Tibial nerve (tissue), 3 donors: ENCODE measurements around the gene OGDHL.

Experiments
- POLR2A ChIP-seq, 2 donors: fragments of 450-650 bp; IDR thresholded peaks; one replicate each; pipeline ENCODE4 v1.6.1; 2017; ENCODE audit warnings: antibody characterized with exemption in 2 of 2, mild to moderate bottlenecking in 2 of 2, moderate library complexity in 2 of 2
- TF ChIP-seq, protein P1 (sequence below), 5 experiments: fragments of 200-600 bp in 3 of 5; fragments of 450-650 bp in 2 of 5; sonication (generic) in 3 of 5; IDR thresholded peaks; one replicate each; pipeline ENCODE4 v1.5.1; 2016 to 2019; ENCODE audit warnings: antibody characterized with exemption in 5 of 5, mild to moderate bottlenecking in 3 of 5, moderate library complexity in 2 of 5

DNA sequence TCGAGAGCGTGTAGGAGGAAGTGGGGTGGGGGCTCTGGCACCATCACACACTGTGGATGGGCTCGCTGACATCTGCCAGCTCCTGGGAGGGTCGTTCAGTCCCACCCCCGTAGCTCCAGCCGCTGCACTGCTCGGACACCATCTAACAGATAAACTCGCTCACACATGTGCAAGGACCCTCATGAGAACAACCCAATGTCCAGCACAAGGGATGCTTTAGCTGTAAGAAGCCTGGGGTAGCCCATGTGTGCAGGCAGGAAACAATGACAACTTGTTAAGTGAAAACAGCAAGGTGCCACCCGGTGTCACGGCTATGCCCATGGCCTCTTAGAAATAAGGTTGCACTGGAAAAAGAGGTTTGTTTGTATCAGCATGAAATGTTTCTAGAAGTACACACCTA lies 14.1 kb downstream of the OGDHL start:
- TF ChIP-seq POLR2A (IDR thresholded peaks at IDR 0.05) = no peak
- TF ChIP-seq, protein P1, sequence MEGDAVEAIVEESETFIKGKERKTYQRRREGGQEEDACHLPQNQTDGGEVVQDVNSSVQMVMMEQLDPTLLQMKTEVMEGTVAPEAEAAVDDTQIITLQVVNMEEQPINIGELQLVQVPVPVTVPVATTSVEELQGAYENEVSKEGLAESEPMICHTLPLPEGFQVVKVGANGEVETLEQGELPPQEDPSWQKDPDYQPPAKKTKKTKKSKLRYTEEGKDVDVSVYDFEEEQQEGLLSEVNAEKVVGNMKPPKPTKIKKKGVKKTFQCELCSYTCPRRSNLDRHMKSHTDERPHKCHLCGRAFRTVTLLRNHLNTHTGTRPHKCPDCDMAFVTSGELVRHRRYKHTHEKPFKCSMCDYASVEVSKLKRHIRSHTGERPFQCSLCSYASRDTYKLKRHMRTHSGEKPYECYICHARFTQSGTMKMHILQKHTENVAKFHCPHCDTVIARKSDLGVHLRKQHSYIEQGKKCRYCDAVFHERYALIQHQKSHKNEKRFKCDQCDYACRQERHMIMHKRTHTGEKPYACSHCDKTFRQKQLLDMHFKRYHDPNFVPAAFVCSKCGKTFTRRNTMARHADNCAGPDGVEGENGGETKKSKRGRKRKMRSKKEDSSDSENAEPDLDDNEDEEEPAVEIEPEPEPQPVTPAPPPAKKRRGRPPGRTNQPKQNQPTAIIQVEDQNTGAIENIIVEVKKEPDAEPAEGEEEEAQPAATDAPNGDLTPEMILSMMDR (IDR thresholded peaks at IDR 0.05) = no peak
